ENCODE measurements around the gene BRK1. TPM values are rescaled to one million over a fixed set of nuclear protein-coding genes. Genes with fewer than 3 reads are reported as not detected.

The BRK1 gene
- total and polyA plus RNA-seq, 9 of the 15 experiments (the other 6 are each of a cell fraction or from before 2014, with no cell fraction given): 105 to 634 (median 250) TPM

DNA sequence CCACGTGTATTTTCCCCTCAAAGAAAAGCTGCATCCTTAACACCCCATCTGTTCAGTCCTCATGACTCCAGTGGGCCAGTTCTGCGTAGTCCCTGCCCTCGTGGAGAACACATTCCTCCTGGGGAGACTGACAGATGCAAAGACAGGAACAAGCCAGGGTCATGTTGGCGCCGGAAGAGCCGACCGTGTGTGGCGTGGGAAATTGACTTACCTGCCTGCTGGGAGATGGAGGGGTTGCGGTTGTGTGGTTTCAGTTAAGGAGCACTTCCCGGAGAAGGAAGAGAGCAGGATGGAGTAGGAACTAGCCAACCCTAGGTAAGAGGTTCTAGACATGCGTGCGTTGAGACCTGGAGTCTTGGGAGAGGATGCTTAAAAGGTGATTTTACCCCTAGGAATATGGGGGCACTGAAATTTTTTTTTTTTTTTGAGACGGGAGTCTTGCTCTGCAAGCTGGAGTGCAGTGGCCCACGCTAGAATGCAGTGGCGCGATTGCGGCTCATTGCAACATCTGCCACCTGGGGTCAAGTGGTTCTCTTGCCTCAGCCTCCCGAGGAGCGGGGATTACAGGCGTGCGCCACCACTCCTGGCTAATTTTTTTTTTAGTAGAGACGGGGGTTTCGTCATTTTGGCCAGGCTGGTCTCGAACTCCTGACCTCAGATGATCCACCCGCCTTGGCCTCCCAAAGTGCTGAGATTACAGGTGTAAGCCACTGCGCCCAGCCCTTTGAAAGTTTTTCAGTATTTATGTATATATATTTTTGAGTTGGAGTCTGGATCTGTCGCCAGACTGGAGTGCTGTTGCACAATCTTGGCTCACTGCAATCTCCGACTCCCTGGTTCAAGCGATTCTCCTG lies 27.5 kb downstream of the BRK1 start (continued):
- TF ChIP-seq, protein P1, sequence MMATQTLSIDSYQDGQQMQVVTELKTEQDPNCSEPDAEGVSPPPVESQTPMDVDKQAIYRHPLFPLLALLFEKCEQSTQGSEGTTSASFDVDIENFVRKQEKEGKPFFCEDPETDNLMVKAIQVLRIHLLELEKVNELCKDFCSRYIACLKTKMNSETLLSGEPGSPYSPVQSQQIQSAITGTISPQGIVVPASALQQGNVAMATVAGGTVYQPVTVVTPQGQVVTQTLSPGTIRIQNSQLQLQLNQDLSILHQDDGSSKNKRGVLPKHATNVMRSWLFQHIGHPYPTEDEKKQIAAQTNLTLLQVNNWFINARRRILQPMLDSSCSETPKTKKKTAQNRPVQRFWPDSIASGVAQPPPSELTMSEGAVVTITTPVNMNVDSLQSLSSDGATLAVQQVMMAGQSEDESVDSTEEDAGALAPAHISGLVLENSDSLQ (IDR thresholded peaks at IDR 0.05): 0 out of 2 replicates have a peak, but pooled peaks have one; percentile 20
- peak; percentile 85; the same call in 1 of the 2 replicates for TF ChIP-seq SMARCA5 (IDR thresholded peaks at IDR 0.05)
- TF ChIP-seq RAD21 (CRISPR knock-in tag; conservative IDR thresholded peaks at IDR 0.05 in 1 of 2, IDR thresholded peaks at IDR 0.05 in 1 of 2): no peak; a peak in 1 of 4 replicates
- peak; percentile 12; the same call in 1 of the 2 replicates for TF ChIP-seq RBFOX2 (IDR thresholded peaks at IDR 0.05; ENCODE audit: low read depth, low read length)
- no peak for TF ChIP-seq STAG1 (CRISPR knock-in tag; IDR thresholded peaks at IDR 0.05; ENCODE audit: borderline replicate concordance)
- no peak for TF ChIP-seq GTF2E2 (tag; IDR thresholded peaks at IDR 0.05)
- no peak; the same call in 1 of the 2 replicates for TF ChIP-seq ZFX (CRISPR knock-in tag; IDR thresholded peaks at IDR 0.05)
- TF ChIP-seq, protein P2, sequence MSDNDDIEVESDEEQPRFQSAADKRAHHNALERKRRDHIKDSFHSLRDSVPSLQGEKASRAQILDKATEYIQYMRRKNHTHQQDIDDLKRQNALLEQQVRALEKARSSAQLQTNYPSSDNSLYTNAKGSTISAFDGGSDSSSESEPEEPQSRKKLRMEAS (CRISPR knock-in tag; IDR thresholded peaks at IDR 0.05): peak; percentile 37; the same call in 1 of the 2 replicates
- peak; percentile 77 for TF ChIP-seq SMARCA4 (IDR thresholded peaks at IDR 0.05)
- TF ChIP-seq ZNF12 (CRISPR knock-in tag; IDR thresholded peaks at IDR 0.05): no peak
- peak; percentile 52 to 78; a peak in 2 of 4 replicates for TF ChIP-seq ARNT (IDR thresholded peaks at IDR 0.05)
- no peak for TF ChIP-seq MBD2 (IDR thresholded peaks at IDR 0.05; ENCODE audit: borderline replicate concordance, low read depth)
- TF ChIP-seq ZZZ3 (IDR thresholded peaks at IDR 0.05): no peak
- TF ChIP-seq KDM1A (IDR thresholded peaks at IDR 0.05): peak; percentile 55 to 61; a peak in 3 of 4 replicates
- TF ChIP-seq, protein P3, sequence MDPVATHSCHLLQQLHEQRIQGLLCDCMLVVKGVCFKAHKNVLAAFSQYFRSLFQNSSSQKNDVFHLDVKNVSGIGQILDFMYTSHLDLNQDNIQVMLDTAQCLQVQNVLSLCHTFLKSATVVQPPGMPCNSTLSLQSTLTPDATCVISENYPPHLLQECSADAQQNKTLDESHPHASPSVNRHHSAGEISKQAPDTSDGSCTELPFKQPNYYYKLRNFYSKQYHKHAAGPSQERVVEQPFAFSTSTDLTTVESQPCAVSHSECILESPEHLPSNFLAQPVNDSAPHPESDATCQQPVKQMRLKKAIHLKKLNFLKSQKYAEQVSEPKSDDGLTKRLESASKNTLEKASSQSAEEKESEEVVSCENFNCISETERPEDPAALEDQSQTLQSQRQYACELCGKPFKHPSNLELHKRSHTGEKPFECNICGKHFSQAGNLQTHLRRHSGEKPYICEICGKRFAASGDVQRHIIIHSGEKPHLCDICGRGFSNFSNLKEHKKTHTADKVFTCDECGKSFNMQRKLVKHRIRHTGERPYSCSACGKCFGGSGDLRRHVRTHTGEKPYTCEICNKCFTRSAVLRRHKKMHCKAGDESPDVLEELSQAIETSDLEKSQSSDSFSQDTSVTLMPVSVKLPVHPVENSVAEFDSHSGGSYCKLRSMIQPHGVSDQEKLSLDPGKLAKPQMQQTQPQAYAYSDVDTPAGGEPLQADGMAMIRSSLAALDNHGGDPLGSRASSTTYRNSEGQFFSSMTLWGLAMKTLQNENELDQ (CRISPR knock-in tag; IDR thresholded peaks at IDR 0.05; ENCODE audit: borderline replicate concordance): no peak
- TF ChIP-seq RCOR1 (IDR thresholded peaks at IDR 0.05; ENCODE audit: borderline replicate concordance in 1 of 2, low read depth in 2 of 2, low read length in 2 of 2): peak in 1 of 2 experiments; percentile 60; a peak in 1 of 4 replicates
- peak; percentile 95 for TF ChIP-seq EP400 (IDR thresholded peaks at IDR 0.05)
- TF ChIP-seq, protein P4, sequence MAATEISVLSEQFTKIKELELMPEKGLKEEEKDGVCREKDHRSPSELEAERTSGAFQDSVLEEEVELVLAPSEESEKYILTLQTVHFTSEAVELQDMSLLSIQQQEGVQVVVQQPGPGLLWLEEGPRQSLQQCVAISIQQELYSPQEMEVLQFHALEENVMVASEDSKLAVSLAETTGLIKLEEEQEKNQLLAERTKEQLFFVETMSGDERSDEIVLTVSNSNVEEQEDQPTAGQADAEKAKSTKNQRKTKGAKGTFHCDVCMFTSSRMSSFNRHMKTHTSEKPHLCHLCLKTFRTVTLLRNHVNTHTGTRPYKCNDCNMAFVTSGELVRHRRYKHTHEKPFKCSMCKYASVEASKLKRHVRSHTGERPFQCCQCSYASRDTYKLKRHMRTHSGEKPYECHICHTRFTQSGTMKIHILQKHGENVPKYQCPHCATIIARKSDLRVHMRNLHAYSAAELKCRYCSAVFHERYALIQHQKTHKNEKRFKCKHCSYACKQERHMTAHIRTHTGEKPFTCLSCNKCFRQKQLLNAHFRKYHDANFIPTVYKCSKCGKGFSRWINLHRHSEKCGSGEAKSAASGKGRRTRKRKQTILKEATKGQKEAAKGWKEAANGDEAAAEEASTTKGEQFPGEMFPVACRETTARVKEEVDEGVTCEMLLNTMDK (IDR thresholded peaks at IDR 0.05; ENCODE audit: borderline replicate concordance, insufficient read depth, low read depth, low read length, poor library complexity, severe bottlenecking): no peak
- TF ChIP-seq CREM (IDR thresholded peaks at IDR 0.05; ENCODE audit: low read depth): no peak; the same call in 1 of the 2 replicates
- peak; percentile 66; the same call in 1 of the 2 replicates for TF ChIP-seq HDAC2 (IDR thresholded peaks at IDR 0.05)
- no peak for TF ChIP-seq ZNF140 (CRISPR knock-in tag; IDR thresholded peaks at IDR 0.05)
- TF ChIP-seq ZNF644 (tag; IDR thresholded peaks at IDR 0.05; ENCODE audit: low read depth): no peak
- TF ChIP-seq ZNF445 (CRISPR knock-in tag; IDR thresholded peaks at IDR 0.05; ENCODE audit: low read depth): no peak

All from K562 (cell line).